ENCODE results near the gene RPP40. TPM values are rescaled to one million over a fixed set of nuclear protein-coding genes. Genes with fewer than 3 reads are reported as not detected.

RPP40 gene
- total RNA-seq, 1 experiment from 2014 or later: 34.8 TPM

DNA sequence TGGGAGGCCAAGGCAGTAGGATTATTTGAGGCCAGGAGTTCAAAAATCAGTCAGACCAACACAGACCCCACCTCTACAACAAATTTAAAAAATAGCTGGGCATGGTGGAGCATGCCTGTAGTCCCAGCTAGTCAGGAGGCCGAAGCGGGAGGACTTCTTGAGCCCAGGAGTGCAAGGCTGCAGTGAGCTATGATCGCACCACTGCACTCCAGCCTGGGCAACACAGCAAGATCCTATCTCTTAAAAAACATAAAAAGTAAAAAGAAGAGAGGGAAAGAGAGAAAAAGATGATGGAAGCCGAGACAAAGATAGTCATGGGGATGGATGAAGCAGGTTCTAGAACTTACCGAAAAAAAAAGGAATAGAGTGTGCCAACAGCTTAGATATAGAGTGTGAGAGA, 25.8 kb upstream of the RPP40 start:
- intact Hi-C loops (cut with micrococcal nuclease): no loop called here
- Mint-ChIP-seq H3K36me3 (ENCODE audit: insufficient read depth, unreplicated experiment) (no peaks in the 10 kb centered on the region), H3K4me3 (ENCODE audit: unreplicated experiment) (no peak overlapping the region), H3K4me1 (ENCODE audit: insufficient read depth, unreplicated experiment) (peaks cover 6% of the 10 kb centered on the region), H3K9me3 (ENCODE audit: unreplicated experiment) (no peaks in the 10 kb centered on the region), H3K27me3 (ENCODE audit: insufficient read depth, unreplicated experiment) (no peaks in the 10 kb centered on the region), H3K27ac (ENCODE audit: low read depth, unreplicated experiment) (no peak overlapping the region)
- ChIA-PET CTCF (interaction anchor here (0.6 to 1.6 kb wide), 4 partner anchors 10 to 574 kb away, joined by 3 to 5 read pairs (median 4); no protein-coding TSS in a partner anchor), POLR2A (interaction anchor here (0.6 kb wide), 1 partner anchor 30 kb away, joined by 3 read pairs; no protein-coding TSS in a partner anchor)
- TF ChIP-seq, protein P1, sequence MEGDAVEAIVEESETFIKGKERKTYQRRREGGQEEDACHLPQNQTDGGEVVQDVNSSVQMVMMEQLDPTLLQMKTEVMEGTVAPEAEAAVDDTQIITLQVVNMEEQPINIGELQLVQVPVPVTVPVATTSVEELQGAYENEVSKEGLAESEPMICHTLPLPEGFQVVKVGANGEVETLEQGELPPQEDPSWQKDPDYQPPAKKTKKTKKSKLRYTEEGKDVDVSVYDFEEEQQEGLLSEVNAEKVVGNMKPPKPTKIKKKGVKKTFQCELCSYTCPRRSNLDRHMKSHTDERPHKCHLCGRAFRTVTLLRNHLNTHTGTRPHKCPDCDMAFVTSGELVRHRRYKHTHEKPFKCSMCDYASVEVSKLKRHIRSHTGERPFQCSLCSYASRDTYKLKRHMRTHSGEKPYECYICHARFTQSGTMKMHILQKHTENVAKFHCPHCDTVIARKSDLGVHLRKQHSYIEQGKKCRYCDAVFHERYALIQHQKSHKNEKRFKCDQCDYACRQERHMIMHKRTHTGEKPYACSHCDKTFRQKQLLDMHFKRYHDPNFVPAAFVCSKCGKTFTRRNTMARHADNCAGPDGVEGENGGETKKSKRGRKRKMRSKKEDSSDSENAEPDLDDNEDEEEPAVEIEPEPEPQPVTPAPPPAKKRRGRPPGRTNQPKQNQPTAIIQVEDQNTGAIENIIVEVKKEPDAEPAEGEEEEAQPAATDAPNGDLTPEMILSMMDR (IDR thresholded peaks at IDR 0.05; ENCODE audit: unreplicated experiment): no peak
- BruUV-seq (replicated peaks): no TSS peak
- DNase-seq (ENCODE audit: unreplicated experiment): no peak

DNA sequence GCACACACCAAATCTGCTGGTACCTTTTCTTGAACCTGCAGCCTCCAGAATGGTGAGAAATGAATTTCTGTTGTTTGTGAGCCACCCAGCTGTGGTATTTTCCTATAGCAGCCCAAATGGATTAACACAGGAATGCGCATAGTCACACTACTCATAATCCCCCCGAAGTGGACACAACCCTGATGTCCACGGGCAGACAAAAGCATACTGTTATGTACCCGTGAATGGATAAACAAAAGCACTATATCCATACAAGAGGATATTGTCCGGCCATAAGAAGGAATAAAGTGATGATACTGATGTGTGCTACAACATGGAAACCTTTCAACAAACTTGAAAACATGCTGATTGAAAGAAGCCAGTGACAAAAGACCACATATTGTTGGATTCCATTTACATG, 25.1 kb upstream of the RPP40 start:
- TF ChIP-seq, protein P1 (IDR thresholded peaks at IDR 0.05; ENCODE audit: unreplicated experiment): no peak
- Mint-ChIP-seq H3K36me3 (ENCODE audit: insufficient read depth, unreplicated experiment) (no peaks in the 10 kb centered on the region), H3K4me1 (ENCODE audit: insufficient read depth, unreplicated experiment) (peaks cover 6% of the 10 kb centered on the region), H3K4me3 (ENCODE audit: unreplicated experiment) (no peak overlapping the region), H3K27ac (ENCODE audit: low read depth, unreplicated experiment) (no peak overlapping the region), H3K9me3 (ENCODE audit: unreplicated experiment) (no peaks in the 10 kb centered on the region), H3K27me3 (ENCODE audit: insufficient read depth, unreplicated experiment) (no peaks in the 10 kb centered on the region)
- no TSS peak for BruUV-seq (replicated peaks)
- no peak for DNase-seq (ENCODE audit: unreplicated experiment)
- intact Hi-C loops (cut with micrococcal nuclease): no loop called here
- POLR2A ChIA-PET: no interaction called here
- CTCF ChIA-PET: interaction anchor here (1.6 kb wide), 1 partner anchor 10 kb away, joined by 5 read pairs; no protein-coding TSS in a partner anchor

DNA sequence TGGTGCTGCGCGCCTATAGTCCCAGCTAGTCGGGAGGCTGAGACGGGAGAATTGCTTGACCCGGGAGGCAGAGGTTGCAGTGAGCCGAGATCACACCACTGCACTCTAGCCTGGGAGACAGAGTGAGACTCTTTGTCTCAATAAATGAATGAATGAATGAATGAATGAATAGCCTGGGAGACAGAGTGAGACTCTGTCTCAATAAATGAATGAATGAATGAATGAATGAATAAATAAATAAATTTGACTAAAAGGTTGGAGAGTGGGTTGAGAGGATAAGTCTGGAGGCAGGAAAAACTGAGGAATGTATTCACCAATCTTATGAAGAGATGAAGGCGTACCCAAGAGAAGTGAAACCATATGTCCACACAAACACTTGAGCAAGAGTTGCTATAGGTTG, 24.5 kb upstream of the RPP40 start:
- POLR2A ChIA-PET: no interaction called here
- no peaks in the 10 kb centered on the region for H3K27me3 Mint-ChIP-seq (ENCODE audit: insufficient read depth, unreplicated experiment)
- no peaks in the 10 kb centered on the region for H3K36me3 Mint-ChIP-seq (ENCODE audit: insufficient read depth, unreplicated experiment)
- no peak overlapping the region for H3K4me3 Mint-ChIP-seq (ENCODE audit: unreplicated experiment)
- intact Hi-C loops (cut with micrococcal nuclease): no loop called here
- DNase-seq (ENCODE audit: unreplicated experiment): no peak
- H3K4me1 Mint-ChIP-seq (ENCODE audit: insufficient read depth, unreplicated experiment): peaks cover 6% of the 10 kb centered on the region
- CTCF ChIA-PET: no interaction called here
- BruUV-seq (replicated peaks): no TSS peak
- TF ChIP-seq, protein P1 (IDR thresholded peaks at IDR 0.05; ENCODE audit: unreplicated experiment): no peak
- no peaks in the 10 kb centered on the region for H3K9me3 Mint-ChIP-seq (ENCODE audit: unreplicated experiment)
- H3K27ac Mint-ChIP-seq (ENCODE audit: low read depth, unreplicated experiment): no peak overlapping the region

DNA sequence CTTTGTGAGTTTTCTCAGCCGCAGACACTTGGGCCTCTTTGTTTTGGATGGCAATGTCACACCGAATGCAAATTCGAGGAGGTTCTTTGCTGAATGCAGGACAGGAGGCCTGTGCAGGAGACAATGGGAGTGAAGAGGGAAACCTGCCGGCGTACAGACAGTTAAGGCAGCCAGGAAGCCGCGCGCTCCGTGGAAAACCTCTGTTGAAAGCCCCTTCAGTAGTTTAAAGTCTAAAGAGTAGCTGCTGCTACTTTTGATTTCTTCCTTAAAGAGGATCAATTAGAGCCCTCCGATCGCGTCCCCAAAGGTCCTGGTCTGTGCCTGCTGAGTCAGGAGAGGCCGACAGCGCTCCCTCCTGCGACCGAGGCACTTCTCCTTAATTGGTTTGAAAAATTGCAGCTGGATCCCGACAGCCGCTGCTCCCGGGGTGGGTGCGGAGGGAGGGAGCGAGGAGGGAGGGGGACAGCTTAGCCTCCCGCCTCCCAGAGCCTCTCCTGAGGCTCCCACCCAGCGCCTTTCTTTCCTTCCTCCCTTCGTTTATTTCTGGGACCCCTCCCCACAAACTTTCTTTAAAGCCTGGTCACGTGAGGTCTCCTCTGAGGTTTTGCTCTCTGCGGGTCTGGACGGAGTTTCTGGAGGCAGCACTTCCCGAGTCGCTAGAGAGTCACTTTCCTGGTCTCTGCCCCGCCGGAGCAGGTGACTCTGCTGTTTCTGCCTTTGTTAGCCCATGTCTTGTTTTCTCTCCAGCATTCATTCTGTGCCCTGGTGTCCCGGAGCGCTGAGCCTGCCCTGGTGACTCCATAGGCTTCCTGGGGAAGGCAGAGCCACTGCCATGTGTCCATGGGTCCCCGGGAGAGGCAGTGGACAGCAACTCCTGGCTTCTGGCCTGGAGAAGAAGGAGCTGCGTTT, 22.3 kb upstream of the RPP40 start:
- H3K36me3 Mint-ChIP-seq (ENCODE audit: insufficient read depth, unreplicated experiment): no peaks in the 10 kb centered on the region
- no peaks in the 10 kb centered on the region for H3K27me3 Mint-ChIP-seq (ENCODE audit: insufficient read depth, unreplicated experiment)
- no peak overlapping the region for H3K27ac Mint-ChIP-seq (ENCODE audit: low read depth, unreplicated experiment)
- intact Hi-C loops (cut with micrococcal nuclease): no loop called here
- ChIA-PET CTCF (no interaction called here), POLR2A (no interaction called here)
- H3K4me1 Mint-ChIP-seq (ENCODE audit: insufficient read depth, unreplicated experiment): no peaks in the 10 kb centered on the region
- DNase-seq (ENCODE audit: unreplicated experiment): no peak
- BruUV-seq (replicated peaks): no TSS peak
- no peaks in the 10 kb centered on the region for H3K9me3 Mint-ChIP-seq (ENCODE audit: unreplicated experiment)
- no peak overlapping the region for H3K4me3 Mint-ChIP-seq (ENCODE audit: unreplicated experiment)
- TF ChIP-seq, protein P1 (IDR thresholded peaks at IDR 0.05; ENCODE audit: unreplicated experiment): no peak

All from MCF 10A (cell line).